Kidney epithelial cell (primary cell): Measurements from ENCODE around the gene TRIM5. TPM values are rescaled to one million over a fixed set of nuclear protein-coding genes. Genes with fewer than 3 reads are reported as not detected.

Source experiments
- DNase-seq: peaks from one replicate; pipeline ENCODE4 v3.0.0-alpha.2; 2010; ENCODE audit warnings: low read depth
- H3K27me3 ChIP-seq: 2 replicates; pipeline ENCODE4 v1.6.0; 2011; ENCODE audit warnings: low read length; ENCODE audit not compliant: control insufficient read depth, insufficient read depth
- H3K36me3 ChIP-seq: 2 replicates; pipeline ENCODE4 v1.5.1; 2011; ENCODE audit warnings: low read length; ENCODE audit not compliant: control insufficient read depth, insufficient read depth
- H3K4me3 ChIP-seq: 2 replicates; pipeline ENCODE4 v1.5.1; 2011; ENCODE audit warnings: low read depth, mild to moderate bottlenecking, control low read depth, low read length
- CTCF ChIP-seq: IDR thresholded peaks from 2 replicates; pipeline ENCODE4 v1.5.1; 2011; ENCODE audit warnings: mild to moderate bottlenecking, moderate library complexity, low read length, control low read depth, inconsistent platforms; ENCODE audit not compliant: insufficient read depth, poor library complexity, severe bottlenecking
- total RNA-seq: library from RNA; depleted of rRNA; stranded (reverse); fragments of >200 nt; gene quantifications from 2 replicates; pipeline ENCODE4 v1.2.3, GENCODE V29; 2015

TRIM5 gene
- total RNA-seq, 1 donor from 2014 or later, result 25.9 TPM

- Histone ChIP-seq H3K36me3 (no peaks in the 10 kb centered on the region), H3K4me3 (no peak overlapping the region), H3K27me3 (no peaks in the 10 kb centered on the region)
- TF ChIP-seq CTCF, result no peak
- no peak for DNase-seq
These were observed 44.9 kb downstream of the TRIM5 start for GRCh38 chr11:5639953-5640352.

- DNase-seq, result no peak
- Histone ChIP-seq H3K4me3 (no peak overlapping the region), H3K27me3 (no peaks in the 10 kb centered on the region), H3K36me3 (no peaks in the 10 kb centered on the region)
- no peak for TF ChIP-seq CTCF
These were observed 52.8 kb downstream of the TRIM5 start for GRCh38 chr11:5631969-5632635.

- no peaks in the 10 kb centered on the region for H3K36me3 ChIP-seq
- H3K4me3 ChIP-seq, result no peak overlapping the region
- no peaks in the 10 kb centered on the region for H3K27me3 ChIP-seq
- no peak for DNase-seq
- TF ChIP-seq CTCF, result no peak
These were observed 53.5 kb downstream of the TRIM5 start for GRCh38 chr11:5631417-5631816.

GRCh38 chr11:5626196-5626595 lies 58.7 kb downstream of the TRIM5 start:
- Histone ChIP-seq H3K27me3 (no peaks in the 10 kb centered on the region), H3K4me3 (no peak overlapping the region), H3K36me3 (no peaks in the 10 kb centered on the region)
- DNase-seq, result no peak
- TF ChIP-seq CTCF, result no peak

- no peaks in the 10 kb centered on the region for H3K36me3 ChIP-seq
- no peak for DNase-seq
- TF ChIP-seq CTCF, result no peak
- H3K27me3 ChIP-seq, result no peaks in the 10 kb centered on the region
- peak overlapping the region; percentile 34 for H3K4me3 ChIP-seq
These were observed 59.6 kb downstream of the TRIM5 start for GRCh38 chr11:5625281-5625680.
